Measurements from ENCODE around the gene IL17C.

Gene IL17C

GRCh38 chr16:88627531-88628411, 10.6 kb upstream of the IL17C start:
- no peak for DNase-seq (ENCODE audit: low read depth in 2 of 2)

GRCh38 chr16:88628512-88628974, 9.8 kb upstream of the IL17C start:
- DNase-seq (ENCODE audit: low read depth in 2 of 2): no peak

GRCh38 chr16:88629835-88630234, 8.5 kb upstream of the IL17C start:
- DNase-seq (ENCODE audit: low read depth in 2 of 2): no peak

- DNase-seq (ENCODE audit: low read depth in 2 of 2): no peak
These were observed 7.9 kb upstream of the IL17C start for GRCh38 chr16:88630433-88630832.

- no peak for DNase-seq (ENCODE audit: low read depth in 2 of 2)
These were observed 7.4 kb upstream of the IL17C start for GRCh38 chr16:88630941-88631340.

GRCh38 chr16:88631384-88631783, 7.0 kb upstream of the IL17C start:
- DNase-seq (ENCODE audit: low read depth in 2 of 2): no peak

GRCh38 chr16:88631920-88632586, 6.3 kb upstream of the IL17C start:
- DNase-seq (ENCODE audit: low read depth in 2 of 2): no peak

GRCh38 chr16:88632587-88632930, 5.8 kb upstream of the IL17C start:
- DNase-seq (ENCODE audit: low read depth in 2 of 2): no peak

GRCh38 chr16:88633684-88634140, 4.7 kb upstream of the IL17C start:
- no peak for DNase-seq (ENCODE audit: low read depth in 2 of 2)

GRCh38 chr16:88634141-88634993, 4.0 kb upstream of the IL17C start:
- no peak for DNase-seq (ENCODE audit: low read depth in 2 of 2)

- DNase-seq (ENCODE audit: low read depth in 2 of 2): no peak
These were observed 3.2 kb upstream of the IL17C start for GRCh38 chr16:88634994-88635670.

- DNase-seq (ENCODE audit: low read depth in 2 of 2): no peak
These were observed 2.6 kb upstream of the IL17C start for GRCh38 chr16:88635671-88636319.

- DNase-seq (ENCODE audit: low read depth in 2 of 2): no peak
These were observed 1.7 kb upstream of the IL17C start for GRCh38 chr16:88636488-88637265.

GRCh38 chr16:88639231-88640038, 1.1 kb downstream of the IL17C start:
- DNase-seq (ENCODE audit: low read depth in 2 of 2): no peak

- no peak for DNase-seq (ENCODE audit: low read depth in 2 of 2)
These were observed 1.7 kb downstream of the IL17C start for GRCh38 chr16:88640039-88640495.

- DNase-seq (ENCODE audit: low read depth in 2 of 2): no peak
These were observed 2.3 kb downstream of the IL17C start for GRCh38 chr16:88640498-88641247.

- DNase-seq (ENCODE audit: low read depth in 2 of 2): no peak
These were observed 4.7 kb downstream of the IL17C start for GRCh38 chr16:88642881-88643643.

GRCh38 chr16:88643644-88643932, 5.2 kb downstream of the IL17C start:
- no peak for DNase-seq (ENCODE audit: low read depth in 2 of 2)

Measured in stimulated activated CD4-positive, alpha-beta T cell treated with anti-CD3 and anti-CD28 coated beads, Interleukin-1b, Interleukin-23, amount 100 ng/mL, for 1 hour (primary cell).